ENCODE measurements around the gene RGS6.

The RGS6 gene

GRCh38 chr14:72054911-72055310 lies 122.7 kb downstream of the RGS6 start:
- Histone ChIP-seq H4K91ac (ENCODE audit: low read depth, low read length) (no peak overlapping the region), H2AFZ (ENCODE audit: insufficient read depth, low read length, poor library complexity) (no peak overlapping the region), H3K27ac (ENCODE audit: low read depth, low read length) (no peak overlapping the region), H2BK5ac (ENCODE audit: low read depth, low read length, poor library complexity) (no peak overlapping the region), H2AK5ac (ENCODE audit: low read length) (no peak overlapping the region), H2BK12ac (ENCODE audit: low read length) (no peak overlapping the region), H3K4me1 (ENCODE audit: control insufficient read depth in 1 of 2, insufficient read depth in 2 of 2, low read length in 2 of 2) (no peaks in the 10 kb centered on the region), H3K4ac (ENCODE audit: low read depth, low read length) (no peak overlapping the region), H3K79me2 (ENCODE audit: control insufficient read depth, insufficient read depth, low read length, poor library complexity) (no peaks in the 10 kb centered on the region), H3K9ac (ENCODE audit: low read length) (no peak overlapping the region), H3K14ac (ENCODE audit: low read length) (no peak overlapping the region), H4K12ac (ENCODE audit: low read depth, low read length) (no peak overlapping the region), H3K18ac (ENCODE audit: low read length) (no peak overlapping the region), H2BK120ac (ENCODE audit: insufficient read depth, low read length, poor library complexity) (no peak overlapping the region), H3K9me3 (ENCODE audit: insufficient read depth, low read depth, low read length) (no peaks in the 10 kb centered on the region), H4K8ac (ENCODE audit: low read depth, low read length) (no peak overlapping the region), H3K27me3 (ENCODE audit: insufficient read depth, low read length) (no peaks in the 10 kb centered on the region), H3K4me3 (ENCODE audit: low read depth, low read length) (no peak overlapping the region), H3K4me2 (ENCODE audit: low read length) (no peak overlapping the region), H3K23ac (ENCODE audit: low read length) (no peak overlapping the region), H3K79me1 (ENCODE audit: low read length) (no peaks in the 10 kb centered on the region), H3K36me3 (ENCODE audit: control insufficient read depth in 1 of 2, insufficient read depth in 2 of 2, low read length in 2 of 2) (no peaks in the 10 kb centered on the region)
- DNase-seq: no peak
- WGBS (ENCODE audit: extremely low coverage, insufficient coverage, insufficient read length): no CpG with 5 or more reads among the region's 4 CpGs

- WGBS (ENCODE audit: extremely low coverage, insufficient coverage, insufficient read length): no CpG with 5 or more reads among the region's 4 CpGs
- no peak overlapping the region for H3K23ac ChIP-seq (ENCODE audit: low read length)
- no peaks in the 10 kb centered on the region for H3K36me3 ChIP-seq (ENCODE audit: control insufficient read depth in 1 of 2, insufficient read depth in 2 of 2, low read length in 2 of 2)
- no peak overlapping the region for H3K4me2 ChIP-seq (ENCODE audit: low read length)
- H4K8ac ChIP-seq (ENCODE audit: low read depth, low read length): no peak overlapping the region
- H4K12ac ChIP-seq (ENCODE audit: low read depth, low read length): no peak overlapping the region
- H2AK5ac ChIP-seq (ENCODE audit: low read length): no peak overlapping the region
- H3K79me1 ChIP-seq (ENCODE audit: low read length): no peaks in the 10 kb centered on the region
- H3K79me2 ChIP-seq (ENCODE audit: control insufficient read depth, insufficient read depth, low read length, poor library complexity): no peaks in the 10 kb centered on the region
- no peaks in the 10 kb centered on the region for H3K4me1 ChIP-seq (ENCODE audit: control insufficient read depth in 1 of 2, insufficient read depth in 2 of 2, low read length in 2 of 2)
- no peak overlapping the region for H3K14ac ChIP-seq (ENCODE audit: low read length)
- H3K4ac ChIP-seq (ENCODE audit: low read depth, low read length): no peak overlapping the region
- H3K9me3 ChIP-seq (ENCODE audit: insufficient read depth, low read depth, low read length): no peaks in the 10 kb centered on the region
- H4K91ac ChIP-seq (ENCODE audit: low read depth, low read length): no peak overlapping the region
- no peak overlapping the region for H3K4me3 ChIP-seq (ENCODE audit: low read depth, low read length)
- no peak overlapping the region for H2BK12ac ChIP-seq (ENCODE audit: low read length)
- H3K27ac ChIP-seq (ENCODE audit: low read depth, low read length): no peak overlapping the region
- H2AFZ ChIP-seq (ENCODE audit: insufficient read depth, low read length, poor library complexity): no peak overlapping the region
- no peak overlapping the region for H2BK5ac ChIP-seq (ENCODE audit: low read depth, low read length, poor library complexity)
- H3K27me3 ChIP-seq (ENCODE audit: insufficient read depth, low read length): no peaks in the 10 kb centered on the region
- DNase-seq: no peak
- H3K18ac ChIP-seq (ENCODE audit: low read length): no peak overlapping the region
- H2BK120ac ChIP-seq (ENCODE audit: insufficient read depth, low read length, poor library complexity): no peak overlapping the region
- no peak overlapping the region for H3K9ac ChIP-seq (ENCODE audit: low read length)
These were observed 125.6 kb downstream of the RGS6 start for GRCh38 chr14:72057701-72058285.

- Histone ChIP-seq H3K23ac (ENCODE audit: low read length) (no peak overlapping the region), H3K4me3 (ENCODE audit: low read depth, low read length) (no peak overlapping the region), H3K9ac (ENCODE audit: low read length) (no peak overlapping the region), H3K79me1 (ENCODE audit: low read length) (no peaks in the 10 kb centered on the region), H2AK5ac (ENCODE audit: low read length) (no peak overlapping the region), H3K18ac (ENCODE audit: low read length) (no peak overlapping the region), H2BK12ac (ENCODE audit: low read length) (no peak overlapping the region), H3K4me1 (ENCODE audit: control insufficient read depth in 1 of 2, insufficient read depth in 2 of 2, low read length in 2 of 2) (no peaks in the 10 kb centered on the region), H2BK5ac (ENCODE audit: low read depth, low read length, poor library complexity) (no peak overlapping the region), H3K36me3 (ENCODE audit: control insufficient read depth in 1 of 2, insufficient read depth in 2 of 2, low read length in 2 of 2) (no peaks in the 10 kb centered on the region), H3K27ac (ENCODE audit: low read depth, low read length) (no peak overlapping the region), H4K12ac (ENCODE audit: low read depth, low read length) (no peak overlapping the region), H3K27me3 (ENCODE audit: insufficient read depth, low read length) (no peaks in the 10 kb centered on the region), H4K8ac (ENCODE audit: low read depth, low read length) (no peak overlapping the region), H2AFZ (ENCODE audit: insufficient read depth, low read length, poor library complexity) (no peak overlapping the region), H4K91ac (ENCODE audit: low read depth, low read length) (no peak overlapping the region), H2BK120ac (ENCODE audit: insufficient read depth, low read length, poor library complexity) (no peak overlapping the region), H3K79me2 (ENCODE audit: control insufficient read depth, insufficient read depth, low read length, poor library complexity) (no peaks in the 10 kb centered on the region), H3K9me3 (ENCODE audit: insufficient read depth, low read depth, low read length) (no peaks in the 10 kb centered on the region), H3K14ac (ENCODE audit: low read length) (no peak overlapping the region), H3K4ac (ENCODE audit: low read depth, low read length) (no peak overlapping the region), H3K4me2 (ENCODE audit: low read length) (no peak overlapping the region)
- no peak for DNase-seq
- WGBS (ENCODE audit: extremely low coverage, insufficient coverage, insufficient read length): no CpG with 5 or more reads among the region's 3 CpGs
These were observed 128.2 kb downstream of the RGS6 start for GRCh38 chr14:72060460-72060859.

- Histone ChIP-seq H3K4me1 (ENCODE audit: control insufficient read depth in 1 of 2, insufficient read depth in 2 of 2, low read length in 2 of 2) (no peaks in the 10 kb centered on the region), H4K91ac (ENCODE audit: low read depth, low read length) (no peak overlapping the region), H3K27ac (ENCODE audit: low read depth, low read length) (no peak overlapping the region), H2AK5ac (ENCODE audit: low read length) (no peak overlapping the region), H2BK120ac (ENCODE audit: insufficient read depth, low read length, poor library complexity) (no peak overlapping the region), H2AFZ (ENCODE audit: insufficient read depth, low read length, poor library complexity) (no peak overlapping the region), H2BK12ac (ENCODE audit: low read length) (no peak overlapping the region), H3K9me3 (ENCODE audit: insufficient read depth, low read depth, low read length) (no peaks in the 10 kb centered on the region), H3K4me2 (ENCODE audit: low read length) (no peak overlapping the region), H3K79me2 (ENCODE audit: control insufficient read depth, insufficient read depth, low read length, poor library complexity) (no peaks in the 10 kb centered on the region), H3K23ac (ENCODE audit: low read length) (no peak overlapping the region), H3K36me3 (ENCODE audit: control insufficient read depth in 1 of 2, insufficient read depth in 2 of 2, low read length in 2 of 2) (no peaks in the 10 kb centered on the region), H3K79me1 (ENCODE audit: low read length) (no peaks in the 10 kb centered on the region), H3K18ac (ENCODE audit: low read length) (no peak overlapping the region), H3K9ac (ENCODE audit: low read length) (no peak overlapping the region), H3K27me3 (ENCODE audit: insufficient read depth, low read length) (no peaks in the 10 kb centered on the region), H3K4ac (ENCODE audit: low read depth, low read length) (no peak overlapping the region), H3K14ac (ENCODE audit: low read length) (no peak overlapping the region), H2BK5ac (ENCODE audit: low read depth, low read length, poor library complexity) (no peak overlapping the region), H4K8ac (ENCODE audit: low read depth, low read length) (no peak overlapping the region), H4K12ac (ENCODE audit: low read depth, low read length) (no peak overlapping the region), H3K4me3 (ENCODE audit: low read depth, low read length) (no peak overlapping the region)
- DNase-seq: no peak
- no CpG with 5 or more reads among the region's 1 CpG for WGBS (ENCODE audit: extremely low coverage, insufficient coverage, insufficient read length)
These were observed 128.7 kb downstream of the RGS6 start for GRCh38 chr14:72060917-72061316.
